HEK293 (cell line): ENCODE measurements around the gene MIS12.

Source experiments
- CTCF ChIA-PET: fragments of 350-600 bp; formaldehyde crosslinking; extraction: SDS; loops from one replicate; lab custom pipeline; 2021; ENCODE audit warnings: antibody characterized with exemption; lab: Yijun Ruan, JAX
- POLR2A ChIA-PET: fragments of 300-600 bp; formaldehyde crosslinking; extraction: SDS; loops from one replicate; lab custom pipeline; 2020; ENCODE audit warnings: antibody characterized with exemption, inconsistent platforms; lab: Yijun Ruan, JAX
- H3K27ac ChIP-seq: fragments of 200-500 bp; sonication (Bioruptor generic); 2 replicates; pipeline ENCODE4 v1.5.1; 2014; ENCODE audit warnings: low read depth, low read length, control low read depth, inconsistent platforms; ENCODE audit errors: extremely low read depth
- H3K36me3 ChIP-seq, 2 experiments: fragments of 200-500 bp in 1 of 2; sonication (Bioruptor generic) in 1 of 2; 1 replicate in 1 of 2; 2 replicates in 1 of 2; pipeline ENCODE4 v1.5.1; 2014 to 2017; ENCODE audit warnings: inconsistent platforms in 2 of 2, low read length in 2 of 2; ENCODE audit not compliant: control insufficient read depth in 2 of 2, insufficient read depth in 1 of 2
- H3K4me1 ChIP-seq: fragments of 200-500 bp; sonication (Bioruptor generic); 2 replicates; pipeline ENCODE4 v1.5.1; 2014; ENCODE audit warnings: mild to moderate bottlenecking, low read length, inconsistent platforms; ENCODE audit not compliant: control insufficient read depth, insufficient read depth
- H3K4me3 ChIP-seq: 2 replicates; pipeline ENCODE4 v1.5.1; 2011; ENCODE audit warnings: low read depth, mild to moderate bottlenecking, control low read depth, low read length, moderate library complexity
- H3K9me3 ChIP-seq: fragments of 200-500 bp; sonication (Bioruptor generic); 2 replicates; pipeline ENCODE4 v1.5.1; 2014; ENCODE audit warnings: low read depth, low read length, inconsistent platforms; ENCODE audit not compliant: control insufficient read depth, insufficient read depth
- BCL11B ChIP-seq: fragments of 450-650 bp; formaldehyde crosslinking; IDR thresholded peaks from 2 replicates; pipeline ENCODE4 v1.5.1; 2016; ENCODE audit warnings: low read depth, missing biosample characterization, missing genetic modification characterization
- BCL6B ChIP-seq: fragments of 450-650 bp; formaldehyde crosslinking; IDR thresholded peaks from 2 replicates; pipeline ENCODE4 v1.5.1; 2017; ENCODE audit warnings: missing biosample characterization, missing genetic modification characterization
- EGR2 ChIP-seq: fragments of 450-650 bp; formaldehyde crosslinking; IDR thresholded peaks from 2 replicates; pipeline ENCODE4 v1.5.1; 2016; ENCODE audit warnings: low read depth, missing biosample characterization, missing genetic modification characterization
- GFI1B ChIP-seq: fragments of 450-650 bp; formaldehyde crosslinking; IDR thresholded peaks from 2 replicates; pipeline ENCODE4 v1.5.1; 2016; ENCODE audit warnings: missing biosample characterization, missing genetic modification characterization
- GLIS1 ChIP-seq: fragments of 450-650 bp; formaldehyde crosslinking; IDR thresholded peaks from 2 replicates; pipeline ENCODE4 v1.5.1; 2016; ENCODE audit warnings: missing biosample characterization, missing genetic modification characterization
- GLIS2 ChIP-seq: fragments of 450-650 bp; formaldehyde crosslinking; IDR thresholded peaks from 2 replicates; pipeline ENCODE4 v1.5.1; 2016; ENCODE audit warnings: missing biosample characterization, missing genetic modification characterization
- MZF1 ChIP-seq: fragments of 450-650 bp; formaldehyde crosslinking; IDR thresholded peaks from 2 replicates; pipeline ENCODE4 v1.5.1; 2017; ENCODE audit warnings: missing biosample characterization, missing genetic modification characterization, borderline replicate concordance
- PRDM1 ChIP-seq: fragments of 450-650 bp; formaldehyde crosslinking; IDR thresholded peaks from 2 replicates; pipeline ENCODE4; 2016; ENCODE audit warnings: missing biosample characterization, missing genetic modification characterization
- SALL2 ChIP-seq: fragments of 450-650 bp; formaldehyde crosslinking; IDR thresholded peaks from 2 replicates; pipeline ENCODE4 v1.5.0; 2017; ENCODE audit warnings: missing biosample characterization, mild to moderate bottlenecking, missing genetic modification characterization, borderline replicate concordance
- ZBTB1 ChIP-seq: fragments of 450-650 bp; formaldehyde crosslinking; IDR thresholded peaks from 2 replicates; pipeline ENCODE4 v1.5.1; 2016; ENCODE audit warnings: missing biosample characterization, missing genetic modification characterization
- ZBTB17 ChIP-seq: fragments of 450-650 bp; formaldehyde crosslinking; IDR thresholded peaks from 2 replicates; pipeline ENCODE4 v1.5.1; 2016; ENCODE audit warnings: missing biosample characterization, missing genetic modification characterization
- ZBTB49 ChIP-seq: fragments of 450-650 bp; formaldehyde crosslinking; IDR thresholded peaks from 2 replicates; pipeline ENCODE4 v1.5.1; 2016; ENCODE audit warnings: missing biosample characterization, missing genetic modification characterization, low read depth
- ZNF10 ChIP-seq: fragments of 450-650 bp; formaldehyde crosslinking; IDR thresholded peaks from 2 replicates; pipeline ENCODE4 v1.5.1; 2017; ENCODE audit warnings: missing biosample characterization, missing genetic modification characterization
- ZNF157 ChIP-seq: fragments of 450-650 bp; formaldehyde crosslinking; IDR thresholded peaks from 2 replicates; pipeline ENCODE4 v1.5.1; 2016; ENCODE audit warnings: missing biosample characterization, missing genetic modification characterization
- ZNF211 ChIP-seq: fragments of 450-650 bp; formaldehyde crosslinking; IDR thresholded peaks from 2 replicates; pipeline ENCODE4 v1.5.1; 2016; ENCODE audit warnings: low read depth, missing biosample characterization, missing genetic modification characterization
- ZNF221 ChIP-seq: fragments of 450-650 bp; formaldehyde crosslinking; IDR thresholded peaks from 2 replicates; pipeline ENCODE4 v1.5.1; 2017; ENCODE audit warnings: missing biosample characterization, missing genetic modification characterization, borderline replicate concordance
- ZNF280D ChIP-seq: fragments of 450-650 bp; formaldehyde crosslinking; IDR thresholded peaks from 2 replicates; pipeline ENCODE4 v1.5.1; 2016; ENCODE audit warnings: missing biosample characterization, missing genetic modification characterization
- ZNF366 ChIP-seq: fragments of 450-650 bp; formaldehyde crosslinking; conservative IDR thresholded peaks from 2 replicates; pipeline ENCODE4 v1.5.1; 2016; ENCODE audit warnings: missing biosample characterization, missing genetic modification characterization
- ZNF391 ChIP-seq: fragments of 450-650 bp; formaldehyde crosslinking; IDR thresholded peaks from 2 replicates; pipeline ENCODE4 v1.5.1; 2016; ENCODE audit warnings: low read depth, missing biosample characterization, missing genetic modification characterization, borderline replicate concordance
- ZNF48 ChIP-seq: fragments of 450-650 bp; formaldehyde crosslinking; IDR thresholded peaks from 2 replicates; pipeline ENCODE4 v1.5.1; 2016; ENCODE audit warnings: missing biosample characterization, missing genetic modification characterization
- ZNF518A ChIP-seq: fragments of 450-650 bp; formaldehyde crosslinking; conservative IDR thresholded peaks from 2 replicates; pipeline ENCODE4 v1.5.1; 2016; ENCODE audit warnings: low read depth, missing biosample characterization, missing genetic modification characterization
- ZNF530 ChIP-seq: fragments of 450-650 bp; formaldehyde crosslinking; IDR thresholded peaks from 2 replicates; pipeline ENCODE4 v1.5.1; 2016; ENCODE audit warnings: low read depth, missing biosample characterization, missing genetic modification characterization
- ZNF626 ChIP-seq: fragments of 450-650 bp; sonication (Bioruptor Pico); formaldehyde crosslinking; IDR thresholded peaks from 2 replicates; pipeline ENCODE4 v1.5.1; 2018; ENCODE audit warnings: missing biosample characterization, missing genetic modification characterization, inconsistent platforms
- ZNF76 ChIP-seq: fragments of 450-650 bp; formaldehyde crosslinking; IDR thresholded peaks from 2 replicates; pipeline ENCODE4; 2016; ENCODE audit warnings: low read depth, missing biosample characterization, missing genetic modification characterization, borderline replicate concordance
- ZSCAN18 ChIP-seq: fragments of 450-650 bp; formaldehyde crosslinking; IDR thresholded peaks from 2 replicates; pipeline ENCODE4 v1.5.1; 2016; ENCODE audit warnings: missing biosample characterization, missing genetic modification characterization

The MIS12 gene

GRCh38 chr17:5468075-5468473 lies 18.3 kb upstream of the MIS12 start:
- ChIA-PET POLR2A (interaction anchor here (0.9 to 4.9 kb wide), 9 partner anchors 9 to 974 kb away, joined by 3 to 111 read pairs (median 6); partner anchors contain the start of genes C1QBP, DERL2, MIS12 and NUP88), CTCF (interaction anchor here (0.6 to 3.3 kb wide), 3 partner anchors 28 to 51 kb away, joined by 3 to 26 read pairs (median 3); partner anchors contain the start of gene C1QBP)
- peaks cover 21 to 28% of the 10 kb centered on the region in 2 experiments for H3K36me3 ChIP-seq
- peaks cover 18% of the 10 kb centered on the region for H3K4me1 ChIP-seq
- no peaks in the 10 kb centered on the region for H3K9me3 ChIP-seq
- H3K4me3 ChIP-seq: peak overlapping the region; percentile 89
- H3K27ac ChIP-seq: peak overlapping the region; percentile 80
- no peak for TF ChIP-seq GFI1B
- TF ChIP-seq ZBTB49 (tag by site-specific recombination): no peak
- TF ChIP-seq PRDM1 (tag by site-specific recombination): peak; percentile 86
- no peak for TF ChIP-seq ZBTB1 (tag by site-specific recombination)
- TF ChIP-seq GLIS2 (tag by site-specific recombination): peak; percentile 46
- no peak for TF ChIP-seq ZNF76
- TF ChIP-seq ZBTB17 (tag by site-specific recombination): no peak; the same call in 1 of the 2 replicates
- no peak for TF ChIP-seq ZNF280D (tag by site-specific recombination)
- TF ChIP-seq ZNF391 (tag by site-specific recombination): no peak
- TF ChIP-seq ZNF211 (tag by site-specific recombination): no peak
- TF ChIP-seq ZNF157: no peak
- TF ChIP-seq GLIS1 (tag by site-specific recombination): peak; percentile 91
- TF ChIP-seq BCL11B (tag by site-specific recombination): 0 out of 2 replicates have a peak, but pooled peaks have one; percentile 12
- no peak for TF ChIP-seq ZNF366 (tag by site-specific recombination)
- TF ChIP-seq MZF1 (tag by site-specific recombination): 0 out of 2 replicates have a peak, but pooled peaks have one; percentile 13
- no peak for TF ChIP-seq ZSCAN18 (tag by site-specific recombination)
- TF ChIP-seq ZNF530 (tag by site-specific recombination): no peak
- TF ChIP-seq ZNF626 (tag by site-specific recombination): no peak
- no peak for TF ChIP-seq ZNF10 (tag by site-specific recombination)
- no peak for TF ChIP-seq ZNF221 (tag by site-specific recombination)
- no peak for TF ChIP-seq BCL6B
- peak; percentile 51; the same call in 1 of the 2 replicates for TF ChIP-seq EGR2 (tag by site-specific recombination)
- no peak for TF ChIP-seq ZNF48 (tag by site-specific recombination)
- TF ChIP-seq ZNF518A: no peak
- no peak for TF ChIP-seq SALL2 (tag by site-specific recombination)
